NCI-H2081 (cell line): ENCODE measurements around the gene EEFSEC.

Source experiments
- DNase-seq, 2 experiments: peaks; one replicate each; lab custom pipeline; 2025; lab: John Stamatoyannopoulos, UW

The EEFSEC gene

GRCh38 chr3:128316481-128316891 is 163.2 kb downstream of the EEFSEC start:
- DNase-seq: no peak

- DNase-seq: no peak
Measured at GRCh38 chr3:128317101-128317697, 163.9 kb downstream of the EEFSEC start.

- no peak for DNase-seq
Measured at GRCh38 chr3:128317698-128318231, 164.5 kb downstream of the EEFSEC start.

DNA sequence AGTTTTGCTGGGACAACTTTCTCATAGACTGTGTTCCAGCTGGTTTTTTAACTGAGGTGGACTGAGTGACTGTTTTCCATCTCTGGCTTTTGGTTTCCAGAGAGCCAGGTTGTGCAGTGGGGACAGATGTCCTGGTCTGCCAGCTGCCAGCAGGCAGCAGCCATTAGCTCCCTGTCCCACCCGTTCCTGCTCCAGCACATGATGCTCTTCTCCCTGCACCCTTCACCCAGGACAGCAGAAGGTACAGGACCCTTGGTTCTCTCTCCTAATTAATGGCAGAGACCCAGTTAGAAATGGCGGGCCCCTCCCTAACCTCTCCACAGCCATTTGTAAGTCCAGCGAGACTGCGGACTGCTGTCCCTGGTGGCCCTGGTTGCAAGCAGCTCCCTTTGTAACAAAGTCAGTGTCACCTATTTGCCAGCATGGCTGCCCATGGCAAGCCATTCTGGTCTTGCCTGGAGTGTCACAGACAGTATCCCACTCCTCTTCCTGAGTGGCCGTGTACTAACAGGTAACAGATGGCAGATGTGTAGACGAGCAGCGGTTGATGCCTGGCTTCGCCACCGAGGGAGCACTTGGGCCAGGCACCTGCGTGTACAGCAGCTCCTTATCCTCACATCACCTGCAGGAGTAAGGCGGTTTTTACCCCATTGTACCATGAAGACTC is 165.1 kb downstream of the EEFSEC start:
- DNase-seq: no peak

GRCh38 chr3:128319107-128319506 is 165.8 kb downstream of the EEFSEC start:
- no peak for DNase-seq

DNA sequence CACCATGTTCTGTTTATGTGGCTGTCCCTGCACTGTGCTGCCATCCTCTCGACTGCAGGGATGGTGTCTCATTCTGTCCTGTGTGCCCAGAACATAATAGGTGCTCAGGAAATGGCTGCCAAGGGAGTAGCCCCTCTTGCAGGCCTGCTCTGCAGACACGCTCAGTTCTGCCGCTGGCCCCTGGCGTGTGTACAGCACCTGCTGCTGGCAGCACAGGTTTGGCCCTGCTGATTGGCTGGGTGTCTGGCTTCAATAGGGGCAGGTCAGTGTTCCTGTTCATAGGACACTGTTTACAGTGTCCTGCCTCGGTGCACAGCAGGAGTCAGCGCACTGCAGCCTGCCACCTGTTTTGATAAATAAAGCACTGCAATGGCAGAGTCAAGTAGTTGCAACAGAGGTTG is 166.5 kb downstream of the EEFSEC start:
- peak; percentile 25 to 68 for DNase-seq

DNA sequence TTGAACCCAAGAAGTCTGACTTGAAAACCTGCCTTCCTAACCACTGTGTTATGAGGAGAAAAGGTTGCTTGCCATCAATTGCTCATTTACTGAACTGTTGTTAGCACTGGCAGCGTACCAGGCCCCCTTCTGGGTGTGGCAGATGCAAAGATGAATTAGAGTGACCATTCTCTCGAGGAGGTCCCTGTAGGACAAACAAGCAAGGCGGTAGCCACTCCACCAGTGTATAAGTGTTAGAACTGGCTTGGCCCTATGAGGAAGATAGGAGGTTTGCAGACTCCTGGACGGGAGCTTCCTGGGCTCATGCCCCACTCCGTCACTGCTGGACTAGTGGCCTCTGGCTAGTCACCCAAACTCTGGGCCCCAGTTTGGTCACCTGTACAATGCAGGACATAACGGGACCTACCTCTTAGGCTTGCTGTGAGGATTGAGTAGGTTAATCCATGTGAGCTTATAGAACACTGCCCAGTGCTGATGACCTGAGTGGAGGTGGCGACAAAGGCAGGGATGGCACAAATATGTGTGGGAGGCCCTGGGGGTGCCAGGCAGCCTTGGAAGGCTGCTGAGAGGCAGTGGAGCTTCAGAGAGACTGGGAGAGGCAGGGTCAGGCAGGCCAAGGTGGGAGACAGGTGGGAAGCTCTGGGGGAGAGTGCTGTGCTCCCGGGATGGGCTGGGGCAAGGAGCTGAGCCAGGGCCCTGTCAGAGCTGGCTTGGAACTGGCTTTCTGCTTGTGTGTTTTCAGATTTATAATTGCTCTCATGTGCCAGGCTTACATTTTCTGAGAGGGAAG is 167.5 kb downstream of the EEFSEC start:
- peak in 1 of 2 experiments; percentile 62 for DNase-seq

DNA sequence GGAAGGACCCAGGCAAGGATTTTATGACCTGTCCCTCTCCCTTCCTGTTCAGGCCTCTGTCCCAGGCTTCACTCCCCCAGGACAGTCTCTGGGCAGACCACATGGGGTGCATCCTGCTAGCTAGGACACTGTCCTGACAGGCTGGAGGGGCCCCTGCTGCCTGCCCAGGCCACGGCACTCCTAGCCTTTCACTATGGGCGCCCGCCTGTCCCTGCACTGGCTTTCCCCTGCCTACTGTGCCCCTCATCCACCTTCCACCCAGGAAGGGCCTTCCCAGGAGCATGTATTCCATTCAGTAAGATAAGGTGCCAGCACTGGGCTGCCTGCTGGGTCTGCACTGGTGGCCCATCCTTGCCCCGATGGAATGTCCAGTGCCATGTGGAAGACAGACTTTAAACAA is 168.1 kb downstream of the EEFSEC start:
- DNase-seq: no peak

DNA sequence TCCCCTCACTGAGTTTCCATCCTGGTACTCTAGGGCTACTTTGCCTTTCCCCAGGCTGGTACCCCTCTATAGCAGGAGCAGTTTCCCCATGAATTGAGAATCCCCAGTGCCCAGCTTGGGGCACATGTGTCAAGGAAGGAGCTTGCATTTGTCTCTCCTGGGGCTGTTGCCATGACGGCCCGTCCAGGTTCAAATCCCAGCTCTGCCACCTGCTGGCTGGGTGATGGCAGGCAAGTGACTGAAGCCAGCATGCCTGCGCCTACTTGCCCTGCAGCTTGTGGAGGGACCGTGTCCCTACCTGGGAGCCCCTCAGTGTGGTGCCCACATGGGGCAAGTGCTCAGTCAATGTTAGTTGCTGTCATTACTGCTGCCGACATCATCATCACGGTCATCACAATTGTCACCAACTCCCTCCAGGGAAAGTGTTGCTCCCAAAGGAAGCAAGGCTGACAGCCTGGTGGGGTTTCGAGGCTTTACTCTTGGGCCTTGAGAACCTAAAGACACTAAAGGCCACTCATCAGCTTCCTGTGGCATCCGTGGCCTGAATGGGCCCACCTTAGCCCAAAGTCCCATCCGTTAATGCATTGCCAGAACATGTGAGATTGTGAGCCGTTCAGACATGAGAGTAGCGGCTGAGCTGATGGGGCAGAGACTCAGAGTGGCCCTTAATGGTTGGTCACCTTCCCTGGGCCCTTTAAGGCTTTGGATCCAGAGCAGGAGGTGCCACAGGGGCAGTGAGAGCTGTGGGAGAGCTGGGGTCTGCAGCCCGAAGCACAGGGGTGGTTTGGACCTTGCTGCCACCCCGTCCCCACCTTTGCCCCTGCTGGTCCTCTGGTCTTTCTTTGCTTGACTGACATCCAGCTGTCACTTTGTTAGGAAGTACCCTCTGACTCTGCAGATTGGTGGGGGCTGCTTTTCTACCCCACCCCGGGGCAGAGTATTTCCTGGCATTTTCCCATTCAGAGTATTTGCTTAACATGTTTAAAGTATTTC is 169.0 kb downstream of the EEFSEC start:
- peak; percentile 41 to 68 for DNase-seq

GRCh38 chr3:128323206-128324081 is 170.2 kb downstream of the EEFSEC start:
- DNase-seq: peak in 1 of 2 experiments; percentile 54

GRCh38 chr3:128324911-128325592 is 171.8 kb downstream of the EEFSEC start:
- no peak for DNase-seq

- DNase-seq: no peak
Measured at GRCh38 chr3:128326051-128326823, 173.0 kb downstream of the EEFSEC start.

DNA sequence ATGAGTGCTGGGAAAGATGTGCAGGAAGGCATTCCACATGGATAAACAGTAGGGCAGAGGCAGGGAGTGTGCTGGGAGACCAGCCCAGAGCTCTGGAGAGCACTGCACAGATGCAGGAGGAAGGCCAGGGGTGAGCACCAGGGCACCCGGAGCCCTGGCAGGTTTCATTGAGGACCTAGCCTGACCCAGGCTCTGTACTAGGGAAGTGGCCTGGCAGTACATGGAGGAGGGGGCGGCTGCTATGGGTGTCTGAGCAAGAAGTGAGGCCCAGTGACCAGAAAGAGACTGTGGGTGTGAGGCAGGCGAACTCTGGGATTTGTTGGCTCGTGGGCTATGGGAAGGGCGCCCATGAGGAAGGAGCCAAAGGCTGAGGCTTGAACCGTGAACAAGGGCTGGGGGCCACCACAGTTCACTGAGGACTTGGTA is 174.3 kb downstream of the EEFSEC start:
- no peak for DNase-seq

GRCh38 chr3:128328546-128329458 is 175.5 kb downstream of the EEFSEC start:
- DNase-seq: no peak

DNA sequence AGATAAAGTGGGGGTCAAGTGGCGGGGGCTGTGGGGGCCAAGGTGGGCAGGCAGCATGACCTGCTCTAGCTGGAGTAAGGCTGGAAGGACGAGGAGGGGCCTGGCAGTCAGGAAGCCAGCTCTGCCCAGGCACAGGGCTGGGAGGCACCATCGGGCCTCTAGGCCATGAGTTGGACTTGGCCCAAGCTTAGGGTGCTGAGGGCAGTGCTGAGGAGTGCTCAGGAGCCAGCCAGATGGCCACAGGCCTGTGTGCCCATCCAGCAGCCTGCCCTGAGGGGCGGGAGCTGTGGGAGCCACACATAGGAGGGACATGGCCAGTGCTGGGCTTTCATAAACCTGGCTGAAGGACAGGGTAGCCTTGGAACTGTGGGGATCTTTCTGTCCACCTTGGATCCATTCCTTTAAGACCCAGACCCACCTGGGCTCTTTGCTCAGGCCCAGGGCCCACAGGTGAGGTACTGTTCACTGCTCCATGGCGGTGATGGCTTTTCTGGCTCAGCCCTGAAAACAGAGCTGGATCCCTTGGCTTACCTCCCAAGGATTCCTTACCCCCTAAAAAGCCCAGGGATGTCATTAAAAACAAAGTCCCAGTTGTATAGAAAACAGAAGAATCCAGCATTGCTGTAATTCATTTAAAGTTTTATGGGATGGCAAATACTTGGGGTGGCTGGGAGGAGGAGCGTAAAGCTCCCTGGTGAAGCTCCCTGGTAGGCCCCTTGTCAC is 176.4 kb downstream of the EEFSEC start:
- DNase-seq: no peak

GRCh38 chr3:128330214-128330842 is 177.0 kb downstream of the EEFSEC start:
- DNase-seq: peak in 1 of 2 experiments; percentile 33
